ENCODE results near the gene LAMA5.

The LAMA5 gene

DNA sequence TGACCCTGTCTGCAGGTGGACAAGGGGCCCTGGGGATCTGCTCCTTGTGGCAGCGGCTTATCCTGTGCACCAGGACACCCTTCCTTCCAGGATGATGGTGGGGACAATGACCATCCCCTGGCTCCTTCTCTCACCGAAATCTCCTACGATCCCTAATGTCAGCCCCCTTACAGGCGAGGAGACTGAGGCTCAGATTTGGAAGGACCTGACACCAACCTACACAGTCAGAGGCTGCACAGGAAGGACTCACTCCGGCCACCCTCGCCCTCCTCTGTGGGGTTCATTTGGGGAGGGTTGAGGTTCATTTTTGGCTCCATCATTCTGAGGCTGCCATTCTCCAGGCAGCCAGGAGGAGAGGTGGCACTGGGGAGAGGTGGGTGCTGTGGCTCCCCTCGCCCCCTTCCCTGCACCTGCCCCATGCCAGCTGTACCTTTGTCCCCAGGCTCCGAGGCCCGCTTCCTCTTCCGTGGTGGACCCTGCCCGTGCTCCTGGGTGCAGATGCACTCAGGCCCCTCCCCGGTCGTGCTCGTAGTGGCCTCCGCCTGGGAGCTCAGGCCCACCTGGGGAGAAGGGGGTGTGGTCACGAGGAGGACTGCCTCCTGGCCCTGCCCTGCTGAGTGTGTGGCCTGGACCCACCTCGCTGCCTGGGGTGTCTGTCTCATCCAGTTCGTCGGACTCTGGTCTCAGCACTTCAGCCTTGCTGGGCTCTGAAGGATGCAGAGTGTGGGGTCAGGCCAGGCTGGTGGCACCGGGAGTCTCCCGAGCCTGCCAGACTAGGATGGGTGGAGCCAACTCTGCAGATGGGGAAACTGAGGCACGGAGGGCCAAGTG, 45.3 kb upstream of the LAMA5 start:
- WGBS (ENCODE audit: extremely low coverage, insufficient coverage, low lambda C conversion rate) = no CpG with 5 or more reads among the region's 22 CpGs
- Histone ChIP-seq H3K79me2 (ENCODE audit: control insufficient read depth, insufficient read depth, low read length) (no peaks in the 10 kb centered on the region), H3K27ac (ENCODE audit: low read depth, low read length) (no peak overlapping the region), H2BK5ac (ENCODE audit: low read length) (no peak overlapping the region), H3K4me2 (ENCODE audit: low read length) (no peak overlapping the region), H3K56ac (ENCODE audit: low read length) (no peak overlapping the region), H3K23ac (ENCODE audit: low read length) (no peak overlapping the region), H3K79me1 (ENCODE audit: low read length) (no peaks in the 10 kb centered on the region), H3K36me3 (ENCODE audit: control insufficient read depth, insufficient read depth, low read length) (no peaks in the 10 kb centered on the region), H2BK15ac (replicated peaks; ENCODE audit: low read depth) (no peak overlapping the region), H3K27me3 (ENCODE audit: insufficient read depth, low read length, poor library complexity) (no peaks in the 10 kb centered on the region), H4K5ac (ENCODE audit: low read length) (no peak overlapping the region), H2AK5ac (ENCODE audit: low read length) (no peak overlapping the region), H3K4ac (ENCODE audit: low read depth, low read length) (no peak overlapping the region), H2BK120ac (ENCODE audit: low read depth, low read length) (no peak overlapping the region), H3K4me1 (ENCODE audit: control insufficient read depth, low read depth, low read length) (no peaks in the 10 kb centered on the region), H3K4me3 (ENCODE audit: low read length) (no peak overlapping the region), H3K9ac (ENCODE audit: low read length) (no peak overlapping the region), H3K18ac (ENCODE audit: low read length) (no peak overlapping the region), H4K8ac (ENCODE audit: low read depth, low read length) (no peak overlapping the region)
- DNase-seq = no peak

DNA sequence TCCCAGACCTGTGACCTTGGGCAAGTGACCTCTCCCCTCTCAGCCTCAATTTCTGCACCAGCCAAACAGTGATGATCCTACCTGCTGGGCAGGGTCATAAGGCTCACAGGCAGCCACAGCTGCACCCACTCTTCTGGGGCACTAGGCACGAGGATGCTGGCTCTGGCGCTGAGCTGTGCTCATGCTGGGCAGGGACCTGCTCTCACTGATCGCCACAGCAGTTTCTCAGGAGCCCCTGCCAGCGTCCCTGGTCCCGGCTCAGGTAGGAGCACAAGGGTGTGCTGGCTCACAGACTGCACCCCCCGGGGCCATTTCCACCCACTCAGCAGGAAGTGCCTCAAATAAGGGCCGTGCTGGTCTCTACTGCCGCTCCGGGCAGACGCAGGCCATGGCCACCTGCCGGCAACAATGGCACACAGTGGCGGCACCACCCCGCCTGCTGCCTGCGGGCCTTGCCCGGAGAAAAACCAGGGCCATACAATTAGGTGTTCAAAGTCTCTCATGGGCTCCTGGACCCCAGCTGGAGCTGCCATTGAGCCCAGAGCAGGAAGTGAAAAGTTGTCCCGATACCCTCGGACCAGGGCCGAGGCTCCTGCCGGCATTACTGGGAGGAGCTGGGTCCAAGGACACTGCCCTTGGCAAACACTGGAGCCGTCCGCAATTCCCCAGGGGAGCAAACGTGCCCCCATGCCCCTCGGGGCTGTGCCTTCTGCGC, 44.5 kb upstream of the LAMA5 start:
- Histone ChIP-seq H3K23ac (ENCODE audit: low read length) (no peak overlapping the region), H3K36me3 (ENCODE audit: control insufficient read depth, insufficient read depth, low read length) (no peaks in the 10 kb centered on the region), H3K4me2 (ENCODE audit: low read length) (no peak overlapping the region), H4K8ac (ENCODE audit: low read depth, low read length) (no peak overlapping the region), H3K79me2 (ENCODE audit: control insufficient read depth, insufficient read depth, low read length) (no peaks in the 10 kb centered on the region), H2BK5ac (ENCODE audit: low read length) (no peak overlapping the region), H3K18ac (ENCODE audit: low read length) (no peak overlapping the region), H3K4me3 (ENCODE audit: low read length) (no peak overlapping the region), H3K56ac (ENCODE audit: low read length) (no peak overlapping the region), H3K27ac (ENCODE audit: low read depth, low read length) (no peak overlapping the region), H3K4me1 (ENCODE audit: control insufficient read depth, low read depth, low read length) (no peaks in the 10 kb centered on the region), H4K5ac (ENCODE audit: low read length) (no peak overlapping the region), H3K4ac (ENCODE audit: low read depth, low read length) (no peak overlapping the region), H3K79me1 (ENCODE audit: low read length) (no peaks in the 10 kb centered on the region), H2AK5ac (ENCODE audit: low read length) (no peak overlapping the region), H2BK15ac (replicated peaks; ENCODE audit: low read depth) (no peak overlapping the region), H3K9ac (ENCODE audit: low read length) (no peak overlapping the region), H3K27me3 (ENCODE audit: insufficient read depth, low read length, poor library complexity) (no peaks in the 10 kb centered on the region), H2BK120ac (ENCODE audit: low read depth, low read length) (no peak overlapping the region)
- WGBS (ENCODE audit: extremely low coverage, insufficient coverage, low lambda C conversion rate) = no CpG with 5 or more reads among the region's 24 CpGs
- DNase-seq = no peak

DNA sequence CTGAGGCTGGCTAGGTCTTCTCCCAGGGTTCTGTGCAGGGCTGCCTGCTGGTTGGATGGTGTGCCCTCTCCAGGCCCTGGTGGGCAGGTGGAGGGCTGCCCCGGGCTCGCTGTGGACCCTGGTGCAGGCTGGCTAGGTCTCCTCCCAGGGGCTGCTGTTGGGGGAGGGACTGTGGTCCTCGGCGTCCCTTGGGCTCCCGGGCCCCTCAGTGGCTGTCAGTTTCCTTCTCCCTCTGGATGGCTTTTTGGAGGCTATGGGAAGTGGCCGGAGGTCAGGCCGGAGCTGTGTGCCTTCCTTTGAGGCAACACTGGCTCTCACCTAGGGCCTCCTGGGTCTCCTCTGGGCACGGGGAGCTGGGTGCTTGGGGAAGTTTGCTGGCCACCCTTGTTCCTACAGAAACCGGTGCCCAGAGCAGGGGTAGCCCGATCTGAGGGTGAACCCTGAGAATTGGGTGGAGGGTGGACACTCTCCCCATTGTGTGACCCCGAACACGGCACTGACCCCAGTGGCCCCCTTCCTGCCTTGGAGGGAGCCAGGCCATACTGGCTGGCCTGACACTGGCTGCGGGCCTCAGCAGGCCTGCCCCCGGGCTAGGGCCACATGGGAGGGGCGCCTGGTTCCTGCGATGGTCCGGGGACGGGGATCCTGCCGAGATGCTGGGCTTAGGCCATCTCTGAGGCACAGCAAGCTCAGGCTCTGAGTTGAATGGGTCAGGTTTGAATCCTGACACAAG, 43.8 kb upstream of the LAMA5 start:
- Histone ChIP-seq H3K79me1 (ENCODE audit: low read length) (peaks cover 2% of the 10 kb centered on the region), H2BK5ac (ENCODE audit: low read length) (no peak overlapping the region), H3K4me3 (ENCODE audit: low read length) (no peak overlapping the region), H3K27ac (ENCODE audit: low read depth, low read length) (no peak overlapping the region), H3K4ac (ENCODE audit: low read depth, low read length) (no peak overlapping the region), H3K36me3 (ENCODE audit: control insufficient read depth, insufficient read depth, low read length) (no peaks in the 10 kb centered on the region), H3K18ac (ENCODE audit: low read length) (no peak overlapping the region), H2BK15ac (replicated peaks; ENCODE audit: low read depth) (no peak overlapping the region), H3K4me1 (ENCODE audit: control insufficient read depth, low read depth, low read length) (peaks cover 3% of the 10 kb centered on the region), H3K79me2 (ENCODE audit: control insufficient read depth, insufficient read depth, low read length) (no peaks in the 10 kb centered on the region), H2BK120ac (ENCODE audit: low read depth, low read length) (no peak overlapping the region), H3K27me3 (ENCODE audit: insufficient read depth, low read length, poor library complexity) (no peaks in the 10 kb centered on the region), H3K56ac (ENCODE audit: low read length) (no peak overlapping the region), H3K23ac (ENCODE audit: low read length) (no peak overlapping the region), H4K5ac (ENCODE audit: low read length) (no peak overlapping the region), H3K4me2 (ENCODE audit: low read length) (no peak overlapping the region), H4K8ac (ENCODE audit: low read depth, low read length) (no peak overlapping the region), H2AK5ac (ENCODE audit: low read length) (no peak overlapping the region), H3K9ac (ENCODE audit: low read length) (no peak overlapping the region)
- DNase-seq = no peak
- whole genome bisulfite sequencing (ENCODE audit: extremely low coverage, insufficient coverage, low lambda C conversion rate) = no CpG with 5 or more reads among the region's 19 CpGs

DNA sequence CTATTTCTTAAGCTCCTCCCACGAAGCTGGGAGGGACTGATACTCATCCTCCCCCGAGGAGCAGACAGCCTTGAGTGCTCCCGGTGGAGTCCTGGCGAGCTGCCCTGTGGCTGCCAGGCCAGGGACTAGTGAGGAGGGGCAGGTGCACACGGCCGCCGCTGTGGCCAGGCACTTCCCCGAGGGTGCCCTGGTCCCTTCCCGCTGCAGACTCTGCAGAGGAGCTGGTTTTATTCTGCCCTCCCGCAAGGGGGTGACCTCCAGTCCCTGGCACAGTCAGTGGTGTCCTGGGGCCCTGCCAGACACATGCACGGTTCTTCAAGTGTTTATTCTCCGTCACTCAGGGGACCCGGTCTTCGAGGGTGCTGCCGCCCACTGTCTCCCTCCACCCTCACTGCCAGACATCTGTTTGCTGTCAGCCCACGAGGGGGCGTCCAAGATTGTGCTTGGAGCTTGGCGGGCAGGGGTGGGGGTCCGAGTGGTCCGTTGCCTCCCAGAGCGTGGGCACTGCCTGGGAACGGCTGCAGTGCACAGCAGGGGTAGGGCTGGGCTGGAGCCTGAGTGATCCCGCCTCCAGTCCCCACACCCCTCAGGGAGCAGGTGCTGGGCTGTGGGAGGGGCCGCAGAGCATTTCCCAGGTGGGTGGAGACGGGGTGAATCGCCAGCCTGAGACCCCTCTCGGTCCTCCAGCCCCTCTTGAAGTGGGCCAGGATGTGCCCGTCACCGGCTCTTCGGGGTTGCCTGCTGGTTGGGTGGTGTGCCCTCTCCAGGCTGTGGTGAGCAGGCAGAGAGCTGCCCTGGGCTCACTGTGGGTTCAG, 43.0 kb upstream of the LAMA5 start:
- no peak overlapping the region for H4K5ac ChIP-seq (ENCODE audit: low read length)
- no peak overlapping the region for H2BK120ac ChIP-seq (ENCODE audit: low read depth, low read length)
- H3K27me3 ChIP-seq (ENCODE audit: insufficient read depth, low read length, poor library complexity) = no peaks in the 10 kb centered on the region
- H2BK5ac ChIP-seq (ENCODE audit: low read length) = no peak overlapping the region
- no peak overlapping the region for H2BK15ac ChIP-seq (replicated peaks; ENCODE audit: low read depth)
- no peak overlapping the region for H3K27ac ChIP-seq (ENCODE audit: low read depth, low read length)
- DNase-seq = peak; percentile 58
- no peak overlapping the region for H3K18ac ChIP-seq (ENCODE audit: low read length)
- H3K23ac ChIP-seq (ENCODE audit: low read length) = no peak overlapping the region
- no peak overlapping the region for H3K4me3 ChIP-seq (ENCODE audit: low read length)
- H3K36me3 ChIP-seq (ENCODE audit: control insufficient read depth, insufficient read depth, low read length) = no peaks in the 10 kb centered on the region
- peaks cover 2% of the 10 kb centered on the region for H3K79me1 ChIP-seq (ENCODE audit: low read length)
- H3K56ac ChIP-seq (ENCODE audit: low read length) = no peak overlapping the region
- H3K4me1 ChIP-seq (ENCODE audit: control insufficient read depth, low read depth, low read length) = peaks cover 3% of the 10 kb centered on the region
- no peak overlapping the region for H3K9ac ChIP-seq (ENCODE audit: low read length)
- H4K8ac ChIP-seq (ENCODE audit: low read depth, low read length) = no peak overlapping the region
- H3K79me2 ChIP-seq (ENCODE audit: control insufficient read depth, insufficient read depth, low read length) = no peaks in the 10 kb centered on the region
- no peak overlapping the region for H3K4ac ChIP-seq (ENCODE audit: low read depth, low read length)
- no peak overlapping the region for H3K4me2 ChIP-seq (ENCODE audit: low read length)
- H2AK5ac ChIP-seq (ENCODE audit: low read length) = no peak overlapping the region
- WGBS (ENCODE audit: extremely low coverage, insufficient coverage, low lambda C conversion rate) = no CpG with 5 or more reads among the region's 30 CpGs

DNA sequence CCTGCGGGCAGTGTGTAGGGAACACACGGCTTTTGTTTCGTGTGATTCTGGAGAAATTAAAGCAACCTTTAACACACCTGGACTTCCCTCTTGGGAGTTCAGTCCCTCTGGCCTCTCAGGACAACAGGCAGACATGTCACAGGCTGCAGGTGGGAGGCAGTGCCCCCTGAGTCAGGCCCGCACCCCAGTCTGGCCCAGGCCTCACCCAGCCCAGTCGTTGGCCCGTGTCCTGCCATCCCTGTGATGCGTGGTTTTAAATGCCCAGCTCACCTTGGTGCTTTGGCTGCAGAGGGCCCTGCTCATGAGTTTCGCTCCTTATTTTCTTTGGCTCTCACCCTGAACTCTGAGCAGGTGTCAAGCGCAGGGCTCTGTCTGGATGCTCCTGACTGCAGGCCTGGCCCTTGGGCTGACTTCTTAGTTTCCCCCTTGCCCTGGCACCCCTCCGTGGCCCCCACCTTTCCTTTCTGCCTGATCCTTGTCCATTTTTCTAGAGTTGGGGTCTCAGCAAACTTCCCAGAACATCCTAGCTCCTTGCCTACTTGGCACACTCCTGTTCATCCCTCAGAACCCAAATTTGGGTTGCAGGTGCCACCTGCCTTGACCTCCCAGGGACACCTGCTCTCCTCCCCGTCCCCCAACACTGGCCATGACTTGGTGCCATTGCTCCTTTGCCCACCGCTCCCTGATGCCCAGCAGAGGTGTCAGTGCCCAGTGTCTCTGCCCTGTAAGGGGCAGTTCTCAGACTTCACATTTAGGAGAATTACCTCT, 42.2 kb upstream of the LAMA5 start:
- Histone ChIP-seq H2BK120ac (ENCODE audit: low read depth, low read length) (no peak overlapping the region), H3K36me3 (ENCODE audit: control insufficient read depth, insufficient read depth, low read length) (no peaks in the 10 kb centered on the region), H3K27ac (ENCODE audit: low read depth, low read length) (no peak overlapping the region), H3K4me2 (ENCODE audit: low read length) (no peak overlapping the region), H2BK5ac (ENCODE audit: low read length) (no peak overlapping the region), H2BK15ac (replicated peaks; ENCODE audit: low read depth) (no peak overlapping the region), H3K79me2 (ENCODE audit: control insufficient read depth, insufficient read depth, low read length) (no peaks in the 10 kb centered on the region), H2AK5ac (ENCODE audit: low read length) (no peak overlapping the region), H3K4ac (ENCODE audit: low read depth, low read length) (no peak overlapping the region), H3K27me3 (ENCODE audit: insufficient read depth, low read length, poor library complexity) (no peaks in the 10 kb centered on the region), H4K8ac (ENCODE audit: low read depth, low read length) (no peak overlapping the region), H4K5ac (ENCODE audit: low read length) (no peak overlapping the region), H3K4me3 (ENCODE audit: low read length) (no peak overlapping the region), H3K79me1 (ENCODE audit: low read length) (peaks cover 2% of the 10 kb centered on the region), H3K9ac (ENCODE audit: low read length) (no peak overlapping the region), H3K4me1 (ENCODE audit: control insufficient read depth, low read depth, low read length) (peaks cover 3% of the 10 kb centered on the region), H3K56ac (ENCODE audit: low read length) (no peak overlapping the region), H3K18ac (ENCODE audit: low read length) (no peak overlapping the region), H3K23ac (ENCODE audit: low read length) (no peak overlapping the region)
- WGBS (ENCODE audit: extremely low coverage, insufficient coverage, low lambda C conversion rate) = no CpG with 5 or more reads among the region's 12 CpGs
- no peak for DNase-seq
